Measurements from ENCODE around the gene PPCDC. TPM values are rescaled to one million over a fixed set of nuclear protein-coding genes. Genes with fewer than 3 reads are reported as not detected.

PPCDC gene
- total RNA-seq, 4 donors from 2014 or later = 11.6 to 14.7 (median 12.4) TPM

DNA sequence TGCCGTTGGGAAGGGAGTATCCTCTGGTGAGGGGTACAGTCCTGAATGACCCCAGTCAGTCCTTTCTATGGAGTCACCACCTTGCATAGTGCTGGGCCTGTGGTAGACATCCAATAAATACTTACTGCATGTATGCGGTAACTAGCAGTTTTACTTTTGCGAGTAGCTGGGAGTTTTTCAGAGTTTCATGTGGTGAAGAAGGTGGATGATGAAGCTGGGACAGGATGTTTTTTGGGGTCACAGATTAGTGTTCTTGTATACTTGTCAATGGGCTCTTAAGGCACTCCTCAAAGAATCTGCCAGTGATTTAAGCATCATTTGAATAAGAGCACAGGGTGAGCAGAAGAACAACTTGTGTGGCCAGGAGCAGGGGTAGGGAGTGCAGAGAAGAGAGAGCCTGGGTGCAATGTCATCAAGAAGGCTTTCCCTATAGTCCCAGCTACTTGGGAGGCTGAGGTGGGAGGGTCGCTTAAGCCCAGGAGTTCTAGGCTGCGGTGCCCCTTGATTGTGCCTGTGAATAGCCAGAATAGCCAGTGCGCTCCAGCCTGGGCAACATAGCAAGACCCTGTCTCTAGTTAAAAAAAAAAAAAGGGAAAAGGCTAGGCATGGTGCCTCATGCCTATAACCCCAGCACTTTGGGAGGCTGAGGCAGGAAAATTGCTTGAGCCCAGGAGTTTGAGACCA lies 22.1 kb downstream of the PPCDC start:
- H3K9me3 ChIP-seq = no peaks in the 10 kb centered on the region
- WGBS, 2 donors = 87 to 88% methylated on average over 5 of the region's 6 CpGs
- H3K27me3 ChIP-seq = no peaks in the 10 kb centered on the region
- no peak overlapping the region for H3K4me3 ChIP-seq
- intact Hi-C loops (cut with DNase I) = no loop called here
- peak overlapping the region; percentile 15 to 90 (median 84) for H3K27ac ChIP-seq
- peaks cover 0 to 24% (median 0%) of the 10 kb centered on the region in 3 donors for H3K36me3 ChIP-seq
- H3K4me1 ChIP-seq = peaks cover 36 to 86% (median 39%) of the 10 kb centered on the region in 3 donors
- no peak for DNase-seq
- TF ChIP-seq, protein P1, sequence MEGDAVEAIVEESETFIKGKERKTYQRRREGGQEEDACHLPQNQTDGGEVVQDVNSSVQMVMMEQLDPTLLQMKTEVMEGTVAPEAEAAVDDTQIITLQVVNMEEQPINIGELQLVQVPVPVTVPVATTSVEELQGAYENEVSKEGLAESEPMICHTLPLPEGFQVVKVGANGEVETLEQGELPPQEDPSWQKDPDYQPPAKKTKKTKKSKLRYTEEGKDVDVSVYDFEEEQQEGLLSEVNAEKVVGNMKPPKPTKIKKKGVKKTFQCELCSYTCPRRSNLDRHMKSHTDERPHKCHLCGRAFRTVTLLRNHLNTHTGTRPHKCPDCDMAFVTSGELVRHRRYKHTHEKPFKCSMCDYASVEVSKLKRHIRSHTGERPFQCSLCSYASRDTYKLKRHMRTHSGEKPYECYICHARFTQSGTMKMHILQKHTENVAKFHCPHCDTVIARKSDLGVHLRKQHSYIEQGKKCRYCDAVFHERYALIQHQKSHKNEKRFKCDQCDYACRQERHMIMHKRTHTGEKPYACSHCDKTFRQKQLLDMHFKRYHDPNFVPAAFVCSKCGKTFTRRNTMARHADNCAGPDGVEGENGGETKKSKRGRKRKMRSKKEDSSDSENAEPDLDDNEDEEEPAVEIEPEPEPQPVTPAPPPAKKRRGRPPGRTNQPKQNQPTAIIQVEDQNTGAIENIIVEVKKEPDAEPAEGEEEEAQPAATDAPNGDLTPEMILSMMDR (IDR thresholded peaks at IDR 0.05) = no peak
- no peak for TF ChIP-seq POLR2A (IDR thresholded peaks at IDR 0.05)

DNA sequence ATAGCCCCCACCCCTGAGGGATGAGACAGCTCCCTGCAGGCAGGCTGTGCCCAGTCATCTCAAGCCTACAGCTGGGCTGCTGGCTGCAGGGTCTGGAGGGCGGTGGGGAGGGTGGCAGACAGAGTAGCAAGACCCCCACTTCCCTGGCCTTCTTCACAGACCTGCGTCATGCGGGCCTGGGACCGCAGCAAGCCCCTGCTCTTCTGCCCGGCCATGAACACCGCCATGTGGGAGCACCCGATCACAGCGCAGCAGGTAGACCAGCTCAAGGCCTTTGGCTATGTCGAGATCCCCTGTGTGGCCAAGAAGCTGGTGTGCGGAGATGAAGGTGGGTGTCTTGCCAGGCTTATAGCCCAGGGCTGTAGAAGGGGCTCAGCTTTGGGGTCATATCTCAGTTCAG lies 25.0 kb downstream of the PPCDC start:
- Histone ChIP-seq H3K27me3 (no peaks in the 10 kb centered on the region), H3K4me1 (peaks cover 26 to 71% (median 30%) of the 10 kb centered on the region in 3 donors), H3K27ac (peak overlapping the region in 2 of 4 donors; percentile 81 to 85), H3K36me3 (peaks cover 0 to 24% (median 0%) of the 10 kb centered on the region in 3 donors), H3K4me3 (no peak overlapping the region), H3K9me3 (no peaks in the 10 kb centered on the region)
- DNase-seq = no peak
- 98 to 100% methylated on average over 2 to 6 of the region's 10 CpGs for WGBS, 2 donors
- intact Hi-C loops (cut with DNase I) = no loop called here
- TF ChIP-seq, protein P1 (IDR thresholded peaks at IDR 0.05) = no peak
- TF ChIP-seq POLR2A (IDR thresholded peaks at IDR 0.05) = no peak

DNA sequence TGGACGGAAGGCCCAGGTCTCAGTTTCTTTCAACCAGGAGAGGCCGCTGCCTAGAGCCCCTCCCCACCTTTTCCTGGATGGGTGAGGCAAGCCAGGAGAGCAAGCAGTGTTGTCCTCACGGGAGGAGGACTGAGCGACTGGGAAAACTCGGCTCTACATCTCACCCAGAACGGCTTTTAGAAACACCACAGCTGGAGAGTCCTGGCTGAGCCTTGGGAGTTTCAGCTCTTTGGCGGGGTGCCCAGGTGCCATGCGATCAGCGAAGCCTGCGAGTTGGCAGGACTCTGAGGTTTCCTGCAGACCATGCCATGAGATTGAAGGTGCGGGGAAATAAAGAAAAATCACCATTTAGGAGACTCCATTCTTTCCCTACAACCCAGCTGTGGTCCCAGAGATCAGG lies 26.0 kb downstream of the PPCDC start:
- Histone ChIP-seq H3K9me3 (no peaks in the 10 kb centered on the region), H3K4me3 (no peak overlapping the region), H3K27me3 (no peaks in the 10 kb centered on the region), H3K4me1 (peaks cover 16 to 61% (median 25%) of the 10 kb centered on the region in 3 donors), H3K27ac (peak overlapping the region in 3 of 4 donors; percentile 42 to 49 (median 42)), H3K36me3 (peaks cover 0 to 22% (median 0%) of the 10 kb centered on the region in 3 donors)
- no peak for TF ChIP-seq POLR2A (IDR thresholded peaks at IDR 0.05)
- TF ChIP-seq, protein P1 (IDR thresholded peaks at IDR 0.05) = no peak
- intact Hi-C loops (cut with DNase I) = no loop called here
- 56 to 86% methylated on average over 1 to 9 of the region's 11 CpGs for WGBS, 2 donors
- no peak for DNase-seq

DNA sequence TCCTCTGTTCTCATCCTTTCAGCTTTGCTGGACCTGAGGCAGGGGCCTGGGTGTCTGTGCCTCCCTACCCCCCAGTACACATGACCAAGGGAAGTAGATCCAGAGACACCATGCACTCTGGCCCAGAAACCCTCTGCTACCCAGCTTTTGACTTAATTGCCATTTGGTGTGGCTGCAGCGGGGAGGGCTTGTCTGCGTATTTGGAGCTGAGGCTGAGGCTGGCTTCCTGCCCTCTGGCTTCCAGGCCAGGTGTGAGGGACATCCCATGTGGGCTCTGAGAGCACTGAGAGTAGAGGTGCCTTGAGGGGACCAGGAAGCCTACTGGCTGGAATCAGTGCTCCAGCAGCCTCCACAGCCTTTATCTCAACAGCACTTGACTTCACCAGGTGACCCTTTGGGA lies 26.9 kb downstream of the PPCDC start:
- H3K9me3 ChIP-seq = no peaks in the 10 kb centered on the region
- no CpG with 5 or more reads among the region's 2 CpGs for WGBS, 2 donors
- peaks cover 0 to 18% (median 0%) of the 10 kb centered on the region in 3 donors for H3K36me3 ChIP-seq
- TF ChIP-seq, protein P1 (IDR thresholded peaks at IDR 0.05) = no peak
- TF ChIP-seq POLR2A (IDR thresholded peaks at IDR 0.05) = no peak
- no peak overlapping the region for H3K4me3 ChIP-seq
- no peaks in the 10 kb centered on the region for H3K27me3 ChIP-seq
- peaks cover 12 to 52% (median 21%) of the 10 kb centered on the region in 3 donors for H3K4me1 ChIP-seq
- intact Hi-C loops (cut with DNase I) = no loop called here
- DNase-seq = no peak
- H3K27ac ChIP-seq = no peak overlapping the region

DNA sequence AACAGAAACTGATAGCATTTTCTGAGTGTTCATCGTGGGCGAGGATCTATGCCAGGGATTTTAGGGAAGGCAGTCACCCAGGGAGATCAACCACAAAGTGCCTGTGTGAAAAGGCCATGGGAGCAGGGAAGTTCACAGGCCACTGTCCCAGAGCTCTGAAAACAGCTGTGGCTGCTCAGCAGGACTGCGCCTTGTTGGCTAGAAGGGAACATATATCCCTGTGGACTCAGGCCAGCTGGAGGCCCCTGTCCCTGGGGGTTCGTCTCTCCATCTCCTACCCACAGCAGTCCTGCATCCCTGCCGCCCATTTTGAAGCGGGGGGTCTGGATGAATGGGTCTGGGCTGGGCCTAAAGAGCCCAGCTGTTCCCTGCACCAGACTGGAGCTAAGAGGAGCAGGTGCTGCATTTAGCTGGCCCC lies 27.8 kb downstream of the PPCDC start:
- Histone ChIP-seq H3K4me1 (peaks cover 12 to 42% (median 18%) of the 10 kb centered on the region in 3 donors), H3K36me3 (peaks cover 0 to 18% (median 0%) of the 10 kb centered on the region in 3 donors), H3K27me3 (no peaks in the 10 kb centered on the region), H3K9me3 (no peaks in the 10 kb centered on the region), H3K27ac (no peak overlapping the region), H3K4me3 (no peak overlapping the region)
- no peak for DNase-seq
- TF ChIP-seq, protein P1 (IDR thresholded peaks at IDR 0.05) = no peak
- TF ChIP-seq POLR2A (IDR thresholded peaks at IDR 0.05) = no peak
- WGBS, 2 donors = 73 to 94% methylated on average over 4 of the region's 6 CpGs
- intact Hi-C loops (cut with DNase I) = no loop called here

Data from esophagus squamous epithelium (tissue), 5 donors.